Panc1 (cell line): ENCODE measurements around the gene TM4SF20. TPM values are rescaled to one million over a fixed set of nuclear protein-coding genes. Genes with fewer than 3 reads are reported as not detected.

Source experiments
- ATAC-seq: fragments of 200-7000 bp; cut with Tn5 transposase; 2 replicates; pipeline ENCODE4 v1.9.1; 2020; ENCODE audit warnings: mild to moderate bottlenecking, moderate library complexity
- Bru-seq: library from RNA; stranded (reverse); fragments of 400-500 nt; gene quantifications from one replicate; lab custom pipeline; 2021; lab: Mats Ljungman, UMichigan
- BruChase-seq, 2 experiments: library from RNA; stranded (reverse); fragments of 400-500 nt; gene quantifications; one replicate each; lab custom pipeline; 2021; lab: Mats Ljungman, UMichigan
- BruUV-seq: library from RNA; stranded (reverse); fragments of 400-500 nt; replicated peaks from 2 replicates; lab custom pipeline; 2021; lab: Mats Ljungman, UMichigan
- CTCF ChIA-PET: fragments of 300-600 bp; sonication (Branson Sonifier 250); formaldehyde crosslinking; loops from one replicate; lab custom pipeline; 2022; ENCODE audit warnings: antibody characterized with exemption; lab: Charles Lee
- POLR2A ChIA-PET: fragments of 300-600 bp; sonication (Branson Sonifier 250); formaldehyde crosslinking; loops from one replicate; lab custom pipeline; 2022; ENCODE audit warnings: antibody characterized with exemption; lab: Charles Lee
- DNase-seq: peaks from one replicate; pipeline ENCODE4 v3.0.0-alpha.2; 2010; ENCODE audit warnings: low read depth, low spot score
- H3K27ac ChIP-seq: 2 replicates; pipeline ENCODE4 v1.5.1; 2011; ENCODE audit warnings: mild to moderate bottlenecking, low read length, inconsistent platforms
- H3K27me3 ChIP-seq: fragments of 200-500 bp; sonication (Bioruptor generic); 2 replicates; pipeline ENCODE4 v1.6.0; 2014; ENCODE audit warnings: low read length, inconsistent platforms; ENCODE audit not compliant: control insufficient read depth, insufficient read depth
- H3K36me3 ChIP-seq: fragments of 200-500 bp; sonication (Bioruptor generic); 2 replicates; pipeline ENCODE4 v1.5.1; 2014; ENCODE audit warnings: inconsistent platforms, mild to moderate bottlenecking, low read length, moderate library complexity; ENCODE audit not compliant: control insufficient read depth, insufficient read depth
- H3K4me1 ChIP-seq: 2 replicates; pipeline ENCODE4 v1.5.1; 2011; ENCODE audit warnings: inconsistent platforms, mild to moderate bottlenecking, low read length, moderate library complexity; ENCODE audit not compliant: control insufficient read depth, insufficient read depth
- H3K4me3 ChIP-seq, 2 experiments: 2 replicates each; pipeline ENCODE4 v1.5.1; 2011 to 2012; ENCODE audit warnings: low read depth in 2 of 2, low read length in 2 of 2, mild to moderate bottlenecking in 2 of 2, inconsistent platforms in 1 of 2, moderate library complexity in 1 of 2
- H3K9me3 ChIP-seq: fragments of 200-500 bp; sonication (Bioruptor generic); 2 replicates; pipeline ENCODE4 v1.5.1; 2014; ENCODE audit warnings: low read depth, mild to moderate bottlenecking, inconsistent platforms, low read length, moderate library complexity; ENCODE audit not compliant: control insufficient read depth, insufficient read depth
- CTCF ChIP-seq: fragments of 450-650 bp; IDR thresholded peaks from 2 replicates; pipeline ENCODE4 v1.5.1; 2017; ENCODE audit warnings: mild to moderate bottlenecking
- POLR2AphosphoS5 ChIP-seq: IDR thresholded peaks from 2 replicates; pipeline ENCODE4 v1.6.1; 2012; ENCODE audit warnings: mild to moderate bottlenecking, low read depth, low read length, moderate library complexity
- REST ChIP-seq, 2 experiments: IDR thresholded peaks; 2 replicates each; pipeline ENCODE4 v1.6.1; 2011 to 2012; ENCODE audit warnings: low read depth in 2 of 2, control low read depth in 1 of 2, low read length in 1 of 2, mild to moderate bottlenecking in 1 of 2, moderate library complexity in 1 of 2; ENCODE audit not compliant: insufficient read depth in 1 of 2
- SIN3A ChIP-seq: IDR thresholded peaks from 2 replicates; pipeline ENCODE4 v1.6.1; 2012; ENCODE audit warnings: low read depth, mild to moderate bottlenecking, low read length, moderate library complexity, borderline replicate concordance; ENCODE audit not compliant: insufficient read depth
- TCF7L2 ChIP-seq: IDR thresholded peaks from 2 replicates; pipeline ENCODE4 v1.6.1; 2011; ENCODE audit warnings: mild to moderate bottlenecking, low read depth, low read length, inconsistent platforms
- in situ Hi-C: cut with HindIII; loops from 2 replicates; pipeline ENCODE4 v1.10.0; 2016; ENCODE audit warnings: low sequenced_read_pairs, low pct_unique_long_range_greater_than_20kb
- intact Hi-C: fragments of 100-400 bp; cut with micrococcal nuclease; formaldehyde crosslinking; loops from one replicate; pipeline ENCODE4 v1.10.0; 2022; ENCODE audit not compliant: unreplicated experiment
- long read RNA-seq: library from polyadenylated mRNA; unstranded; transcript quantifications from one replicate; pipeline ENCODE4 v2.0.0, GENCODE V29; 2021; ENCODE audit not compliant: unreplicated experiment
- polyA plus RNA-seq: library from polyadenylated mRNA; unstranded; fragments of >200 nt; gene quantifications from one replicate; pipeline ENCODE4 v1.2.1, GENCODE V29; 2012; ENCODE audit warnings: missing spikeins; ENCODE audit not compliant: insufficient read length
- total RNA-seq: library from RNA; stranded (reverse); gene quantifications from one replicate; pipeline ENCODE4 v1.2.1, GENCODE V29; 2021; ENCODE audit not compliant: unreplicated experiment

The TM4SF20 gene
- total RNA-seq: not detected
- not detected for polyA plus RNA-seq
- Bru-seq, nascent RNA: not detected
- BruChase-seq, experiment 1, labeled RNA remaining after a 2-hour chase: not detected
- not detected for BruChase-seq, experiment 2, labeled RNA remaining after a 6-hour chase
- long read RNA-seq: 0 reads

- H3K27ac ChIP-seq: no peak within 1 kb of the TSS
- H3K4me3 ChIP-seq: no peak within 1 kb of the TSS
- TF ChIP-seq SIN3A (no peak), CTCF (no peak), REST (IDR thresholded peaks at IDR 0.05; ENCODE audit: insufficient read depth in 1 of 2, low read depth in 2 of 2, low read length in 1 of 2) (no peak), POLR2AphosphoS5 (no peak), TCF7L2 (no peak)
- ChIA-PET CTCF (interaction anchor here (0.7 kb wide), 1 partner anchor 94 kb away, joined by 3 read pairs; no protein-coding TSS in a partner anchor), POLR2A (interaction anchor here (0.6 to 0.7 kb wide), 2 partner anchors 19 to 924 kb away, joined by 3 to 5 read pairs; no protein-coding TSS in a partner anchor)
- in situ Hi-C loops (no loop called here), intact Hi-C loops (no loop called here)
- H3K9me3 ChIP-seq: no peaks in the 10 kb centered on the region
- no peaks in the 10 kb centered on the region for H3K4me1 ChIP-seq
- DNase-seq: no peak
- no peak for ATAC-seq
- no peaks in the 10 kb centered on the region for H3K36me3 ChIP-seq
- BruUV-seq: no TSS peak
- peaks cover 8% of the 10 kb centered on the region; the same call in 1 of the 2 replicates for H3K27me3 ChIP-seq
Observed at GRCh38 chr2:227379095-227379494, at the start of gene TM4SF20. Gene TM4SF20, minus strand, starts transcription at chr2:227379306. Its CDS starts 38 bp downstream, at chr2:227379268.

GRCh38 chr2:227428731-227429285, 49.7 kb upstream of the TM4SF20 start:
- POLR2A ChIA-PET: no interaction called here
- in situ Hi-C loops (no loop called here), intact Hi-C loops (no loop called here)
- TF ChIP-seq TCF7L2 (no peak), CTCF (no peak), REST (IDR thresholded peaks at IDR 0.05; ENCODE audit: insufficient read depth in 1 of 2, low read depth in 2 of 2, low read length in 1 of 2) (no peak), POLR2AphosphoS5 (no peak), SIN3A (no peak)
- no TSS peak for BruUV-seq
- CTCF ChIA-PET: interaction anchor here (0.8 kb wide), 1 partner anchor 738 kb away, joined by 14 read pairs; no protein-coding TSS in a partner anchor
- Histone ChIP-seq H3K4me3 (no peak overlapping the region), H3K4me1 (no peaks in the 10 kb centered on the region), H3K9me3 (0 out of 2 replicates have a peak, but pooled peaks cover 4% of the 10 kb centered on the region), H3K36me3 (no peaks in the 10 kb centered on the region), H3K27me3 (no peaks in the 10 kb centered on the region), H3K27ac (no peak overlapping the region)
- ATAC-seq (no peak), DNase-seq (no peak)
